Measurements from ENCODE around the gene ANXA11.
A peak's percentile ranks its signal among the peaks of the same experiment; 100 is the strongest.

The ANXA11 gene

DNA sequence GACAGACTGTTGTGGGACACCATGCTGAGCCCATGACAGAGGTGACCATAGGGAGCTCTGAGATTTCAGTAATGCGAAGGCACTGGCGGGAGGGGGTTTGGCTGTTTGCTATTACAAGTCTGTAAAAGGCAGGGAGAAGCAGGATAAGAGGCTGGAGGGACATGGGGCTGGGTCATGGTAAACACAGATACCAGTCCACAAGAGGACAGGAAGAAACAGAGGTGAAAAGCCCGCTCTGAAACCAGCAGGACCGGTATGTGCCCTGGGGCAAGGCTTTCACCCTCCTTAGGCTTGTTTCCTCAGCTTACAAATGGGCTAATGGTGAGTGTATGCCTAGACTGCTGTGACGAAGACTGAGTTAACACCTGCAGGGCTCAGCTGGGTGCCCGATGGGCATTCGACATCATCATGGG lies 34.1 kb downstream of the ANXA11 start:
- no peak for DNase-seq
- Histone ChIP-seq H3K36me3 (replicated peaks) (peaks cover 63% of the 10 kb centered on the region), H3K27ac (no peak overlapping the region), H3K4me3 (ENCODE audit: low read depth, low read length) (no peak overlapping the region), H3K27me3 (replicated peaks) (no peaks in the 10 kb centered on the region)
- TF ChIP-seq, protein P1, sequence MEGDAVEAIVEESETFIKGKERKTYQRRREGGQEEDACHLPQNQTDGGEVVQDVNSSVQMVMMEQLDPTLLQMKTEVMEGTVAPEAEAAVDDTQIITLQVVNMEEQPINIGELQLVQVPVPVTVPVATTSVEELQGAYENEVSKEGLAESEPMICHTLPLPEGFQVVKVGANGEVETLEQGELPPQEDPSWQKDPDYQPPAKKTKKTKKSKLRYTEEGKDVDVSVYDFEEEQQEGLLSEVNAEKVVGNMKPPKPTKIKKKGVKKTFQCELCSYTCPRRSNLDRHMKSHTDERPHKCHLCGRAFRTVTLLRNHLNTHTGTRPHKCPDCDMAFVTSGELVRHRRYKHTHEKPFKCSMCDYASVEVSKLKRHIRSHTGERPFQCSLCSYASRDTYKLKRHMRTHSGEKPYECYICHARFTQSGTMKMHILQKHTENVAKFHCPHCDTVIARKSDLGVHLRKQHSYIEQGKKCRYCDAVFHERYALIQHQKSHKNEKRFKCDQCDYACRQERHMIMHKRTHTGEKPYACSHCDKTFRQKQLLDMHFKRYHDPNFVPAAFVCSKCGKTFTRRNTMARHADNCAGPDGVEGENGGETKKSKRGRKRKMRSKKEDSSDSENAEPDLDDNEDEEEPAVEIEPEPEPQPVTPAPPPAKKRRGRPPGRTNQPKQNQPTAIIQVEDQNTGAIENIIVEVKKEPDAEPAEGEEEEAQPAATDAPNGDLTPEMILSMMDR (IDR thresholded peaks at IDR 0.05; ENCODE audit: low read depth, low read length, missing control alignments) = no peak
- in situ Hi-C loops (cut with HindIII; ENCODE audit: low pct_ligation_motif_present, low sequenced_read_pairs) = no loop called here

DNA sequence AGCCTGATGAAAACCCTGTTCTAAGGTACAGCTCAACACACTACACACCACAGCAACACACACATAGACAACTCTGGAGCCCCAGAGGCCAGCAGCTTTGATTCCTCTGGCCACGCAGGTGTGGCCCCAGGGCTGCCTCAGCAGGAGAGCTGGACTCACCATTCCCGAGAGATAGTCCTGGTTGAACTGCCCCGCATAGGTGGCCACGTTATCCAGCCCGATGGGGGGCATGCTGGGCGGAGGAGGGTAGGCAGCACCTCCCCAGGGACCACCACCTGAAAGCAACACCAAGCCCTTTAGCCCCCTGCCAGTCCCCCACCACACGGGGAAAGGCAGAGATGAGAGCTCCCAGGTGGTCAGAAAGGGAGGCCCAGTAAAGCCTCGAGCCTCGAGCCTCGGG lies 34.7 kb downstream of the ANXA11 start:
- Histone ChIP-seq H3K27ac (no peak overlapping the region), H3K4me3 (ENCODE audit: low read depth, low read length) (no peak overlapping the region), H3K27me3 (replicated peaks) (no peaks in the 10 kb centered on the region), H3K36me3 (replicated peaks) (peaks cover 65% of the 10 kb centered on the region)
- TF ChIP-seq, protein P1 (IDR thresholded peaks at IDR 0.05; ENCODE audit: low read depth, low read length, missing control alignments) = no peak
- no peak for DNase-seq
- in situ Hi-C loops (cut with HindIII; ENCODE audit: low pct_ligation_motif_present, low sequenced_read_pairs) = no loop called here

DNA sequence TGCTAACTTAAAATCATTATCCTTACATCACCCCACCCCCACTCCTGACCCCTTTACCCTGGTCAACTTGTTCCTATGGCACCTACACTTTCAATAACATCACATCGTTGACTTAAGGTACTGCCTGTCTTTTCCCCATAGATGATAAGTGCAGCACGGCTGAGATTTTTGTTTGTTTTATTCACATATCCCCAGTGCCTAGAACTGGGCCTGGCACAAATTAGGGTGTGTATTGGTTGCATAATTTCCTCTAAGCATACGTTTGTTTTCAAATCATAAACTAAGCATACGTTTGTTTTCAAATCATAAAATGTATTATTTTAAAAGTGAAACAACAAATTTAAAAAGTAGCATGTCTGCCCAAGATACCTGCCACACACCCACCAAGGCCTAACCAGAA lies 35.3 kb downstream of the ANXA11 start:
- TF ChIP-seq, protein P1 (IDR thresholded peaks at IDR 0.05; ENCODE audit: low read depth, low read length, missing control alignments) = no peak
- Histone ChIP-seq H3K27me3 (replicated peaks) (no peaks in the 10 kb centered on the region), H3K27ac (no peak overlapping the region), H3K36me3 (replicated peaks) (peaks cover 71% of the 10 kb centered on the region), H3K4me3 (ENCODE audit: low read depth, low read length) (no peak overlapping the region)
- no peak for DNase-seq
- in situ Hi-C loops (cut with HindIII; ENCODE audit: low pct_ligation_motif_present, low sequenced_read_pairs) = no loop called here

DNA sequence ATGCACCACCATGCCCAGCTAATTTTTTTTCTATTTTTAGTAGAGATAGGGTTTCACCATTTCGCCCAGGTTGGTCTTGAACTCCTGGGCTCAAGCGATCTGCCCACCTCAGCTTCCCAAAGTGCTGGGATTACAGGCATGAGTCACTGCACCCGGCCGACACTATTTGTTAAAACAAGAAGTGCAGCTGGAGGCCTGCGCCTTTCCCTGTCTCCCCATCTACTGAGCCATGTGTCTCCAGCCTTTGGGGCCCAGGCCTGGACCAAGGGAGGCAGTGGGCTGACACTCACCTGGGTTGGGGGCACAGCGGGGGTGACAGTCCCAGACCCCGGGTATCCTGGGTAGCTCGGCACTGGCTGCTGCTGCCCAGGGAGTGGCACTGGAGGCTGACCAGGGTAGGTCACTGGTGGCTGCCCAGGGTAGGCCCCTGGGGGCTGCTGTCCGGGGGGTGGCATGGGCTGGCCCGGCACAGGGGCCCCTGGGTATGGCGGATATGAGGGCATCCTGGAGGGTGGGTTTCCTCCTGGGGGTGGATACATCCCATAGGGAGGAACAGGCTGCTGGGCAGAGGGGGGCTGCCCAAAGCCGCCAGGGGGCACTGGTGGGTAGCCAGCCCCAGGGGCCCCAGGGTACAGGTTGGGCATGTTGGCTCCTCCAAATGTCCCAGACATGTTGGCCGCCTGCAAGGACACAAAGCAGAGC lies 36.5 kb downstream of the ANXA11 start:
- no peak for DNase-seq
- Histone ChIP-seq H3K36me3 (replicated peaks) (peaks cover 83% of the 10 kb centered on the region), H3K27ac (no peak overlapping the region), H3K27me3 (replicated peaks) (no peaks in the 10 kb centered on the region), H3K4me3 (ENCODE audit: low read depth, low read length) (no peak overlapping the region)
- TF ChIP-seq, protein P1 (IDR thresholded peaks at IDR 0.05; ENCODE audit: low read depth, low read length, missing control alignments) = peak; percentile 53
- in situ Hi-C loops (cut with HindIII; ENCODE audit: low pct_ligation_motif_present, low sequenced_read_pairs) = no loop called here

DNA sequence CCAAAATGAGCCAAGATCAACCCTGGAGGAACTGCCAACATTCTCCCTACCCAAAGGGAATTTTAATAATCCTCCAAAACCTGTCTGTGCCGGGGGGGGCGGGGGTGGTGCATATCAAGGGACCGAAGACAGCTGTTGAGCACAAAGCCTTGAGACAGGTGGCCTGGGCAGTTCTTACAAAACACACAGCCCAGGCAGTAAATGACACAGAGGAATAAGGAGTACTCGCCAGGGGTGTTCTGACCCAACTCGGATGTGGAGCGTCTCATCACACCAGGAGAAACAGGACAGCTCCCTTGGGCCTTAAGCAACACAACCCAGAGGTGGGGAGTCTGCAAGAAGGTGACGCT lies 37.2 kb downstream of the ANXA11 start:
- TF ChIP-seq, protein P1 (IDR thresholded peaks at IDR 0.05; ENCODE audit: low read depth, low read length, missing control alignments) = no peak
- Histone ChIP-seq H3K27me3 (replicated peaks) (no peaks in the 10 kb centered on the region), H3K36me3 (replicated peaks) (peaks cover 87% of the 10 kb centered on the region), H3K27ac (no peak overlapping the region), H3K4me3 (ENCODE audit: low read depth, low read length) (no peak overlapping the region)
- no peak for DNase-seq
- in situ Hi-C loops (cut with HindIII; ENCODE audit: low pct_ligation_motif_present, low sequenced_read_pairs) = no loop called here

Data from brain microvascular endothelial cell (primary cell).